ENCODE results near the gene TACR1. TPM values are rescaled to one million over a fixed set of nuclear protein-coding genes. Genes with fewer than 3 reads are reported as not detected.

TACR1 gene
- total RNA-seq, 1 donor from 2014 or later, result not detected

DNA sequence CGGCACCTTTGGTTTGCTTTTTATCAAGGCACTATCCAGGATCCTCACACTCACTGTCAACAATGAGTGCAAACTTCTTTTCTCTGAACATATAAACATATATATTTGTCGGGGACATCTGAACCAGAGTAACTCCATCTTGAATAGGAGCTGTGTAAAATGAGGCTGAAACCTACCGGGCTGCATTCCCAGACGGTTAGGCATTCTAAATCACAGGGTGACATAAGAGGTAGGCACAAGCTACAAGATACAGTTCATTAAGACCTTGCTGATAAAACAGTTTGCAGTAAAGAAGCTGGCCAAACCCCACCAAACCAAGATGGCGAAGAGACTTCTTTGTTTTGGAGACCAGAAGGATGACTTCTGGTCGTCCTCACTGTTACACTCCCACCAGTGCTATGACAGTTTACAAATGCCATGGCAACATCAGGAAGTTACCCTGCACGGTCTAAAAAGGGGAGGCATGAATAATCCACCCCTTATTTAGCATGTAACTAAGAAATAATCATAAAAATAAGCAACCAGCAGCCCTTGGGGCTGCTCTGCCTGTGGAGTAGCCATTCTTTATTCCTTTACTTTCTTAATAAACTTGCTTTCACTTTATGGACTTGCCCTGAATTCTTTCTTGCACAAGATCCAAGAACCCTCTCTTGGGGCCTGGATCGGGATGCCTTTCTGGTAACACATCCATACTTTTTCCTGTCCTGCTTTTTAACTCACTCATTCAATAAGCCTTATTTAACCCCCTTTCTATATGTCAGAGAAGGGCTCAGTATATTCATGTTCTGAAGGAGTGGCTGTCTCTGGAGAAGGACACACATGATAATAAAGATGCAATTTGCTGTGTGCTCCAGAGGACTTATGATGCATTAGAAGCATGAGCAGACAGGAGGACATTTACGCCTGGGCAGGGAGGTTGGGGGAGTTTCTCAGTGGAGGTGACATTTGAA is 65.4 kb downstream of the TACR1 start:
- intact Hi-C loops (cut with micrococcal nuclease), result no loop called here
- H3K4me1 Mint-ChIP-seq (ENCODE audit: low read depth), result no peaks in the 10 kb centered on the region
- no peaks in the 10 kb centered on the region for H3K27me3 Mint-ChIP-seq (ENCODE audit: low read depth)
- no peak overlapping the region for H3K27ac Mint-ChIP-seq
- H3K36me3 Mint-ChIP-seq (ENCODE audit: low read depth), result no peaks in the 10 kb centered on the region
- no peak overlapping the region for H3K4me3 Mint-ChIP-seq (ENCODE audit: low read depth)
- no peaks in the 10 kb centered on the region for H3K9me3 Mint-ChIP-seq
- DNase-seq (ENCODE audit: low spot score), result no peak

DNA sequence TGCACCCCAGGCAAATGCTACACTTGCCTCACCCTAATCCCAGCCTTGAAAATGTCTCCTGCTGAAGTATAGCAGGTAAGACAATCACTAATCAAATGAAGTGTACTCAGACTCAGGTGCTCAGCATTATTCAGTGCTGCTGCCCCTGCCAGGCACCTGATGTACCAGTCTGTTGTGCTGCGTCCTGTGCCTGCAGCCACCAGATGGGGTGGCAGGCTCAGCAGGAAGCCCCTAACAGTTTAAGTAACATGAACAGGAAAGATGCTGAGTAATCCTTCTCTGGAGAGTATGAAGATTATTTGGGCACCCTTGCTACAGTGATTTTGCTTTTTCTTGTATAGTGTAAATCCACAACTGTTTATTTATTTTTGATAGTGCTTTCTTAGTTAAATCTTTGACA is 69.1 kb downstream of the TACR1 start:
- H3K4me1 Mint-ChIP-seq (ENCODE audit: low read depth), result no peaks in the 10 kb centered on the region
- no peaks in the 10 kb centered on the region for H3K9me3 Mint-ChIP-seq
- intact Hi-C loops (cut with micrococcal nuclease), result no loop called here
- H3K27ac Mint-ChIP-seq, result no peak overlapping the region
- no peaks in the 10 kb centered on the region for H3K27me3 Mint-ChIP-seq (ENCODE audit: low read depth)
- no peaks in the 10 kb centered on the region for H3K36me3 Mint-ChIP-seq (ENCODE audit: low read depth)
- DNase-seq (ENCODE audit: low spot score), result no peak
- no peak overlapping the region for H3K4me3 Mint-ChIP-seq (ENCODE audit: low read depth)

DNA sequence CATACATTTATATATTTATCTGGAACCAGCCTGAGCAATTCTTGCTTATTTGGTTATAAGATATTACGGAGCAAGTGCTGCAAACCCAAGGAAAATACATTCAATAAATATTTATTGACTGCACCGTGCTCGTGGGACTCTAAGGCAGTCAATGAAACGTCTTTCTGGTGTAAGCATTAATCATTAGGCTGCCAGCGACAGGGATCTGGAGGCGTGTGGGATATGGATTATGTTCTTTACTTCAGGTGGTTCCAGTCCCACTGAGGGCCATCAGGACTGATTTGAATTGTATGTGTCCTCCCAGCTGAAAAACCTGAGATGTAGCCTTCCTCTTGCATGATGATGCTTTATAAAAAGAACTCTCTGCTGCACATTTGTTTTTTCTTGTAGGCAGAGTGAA is 75.4 kb downstream of the TACR1 start:
- no peak for DNase-seq (ENCODE audit: low spot score)
- Mint-ChIP-seq H3K36me3 (ENCODE audit: low read depth) (no peaks in the 10 kb centered on the region), H3K4me3 (ENCODE audit: low read depth) (no peak overlapping the region), H3K4me1 (ENCODE audit: low read depth) (no peaks in the 10 kb centered on the region), H3K27ac (no peak overlapping the region), H3K27me3 (ENCODE audit: low read depth) (no peaks in the 10 kb centered on the region), H3K9me3 (no peaks in the 10 kb centered on the region)
- intact Hi-C loops (cut with micrococcal nuclease), result no loop called here

DNA sequence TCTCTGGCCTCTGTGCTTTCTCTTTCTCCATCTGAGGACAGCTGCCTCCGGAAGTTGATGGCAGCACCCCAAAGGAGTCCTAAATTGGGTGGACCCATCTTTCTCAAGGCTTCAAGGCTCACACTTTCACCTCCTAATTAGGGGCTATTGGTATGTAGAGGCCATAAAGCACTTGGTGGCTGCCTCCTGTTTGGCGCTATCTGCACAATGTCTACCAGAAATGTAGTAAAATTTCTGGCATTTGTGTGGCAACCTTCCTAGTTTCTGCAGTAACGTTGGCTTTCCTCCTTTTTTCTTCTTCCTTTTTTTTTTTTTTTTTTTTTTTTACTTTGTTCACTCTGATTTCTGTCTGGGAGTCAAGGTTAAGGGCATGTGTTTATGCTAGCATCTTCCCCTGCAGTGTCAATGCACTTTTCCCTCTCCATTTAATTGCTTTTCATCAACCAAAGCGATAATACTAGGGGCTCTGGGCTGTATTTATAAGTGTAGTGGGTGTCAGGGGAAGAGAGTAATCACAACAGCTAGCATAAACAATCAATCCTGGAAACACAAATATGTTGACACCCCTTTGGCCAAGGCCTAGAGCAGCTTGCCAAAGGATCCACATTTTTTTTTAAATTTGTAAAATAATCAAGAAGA is 86.0 kb downstream of the TACR1 start:
- H3K36me3 Mint-ChIP-seq (ENCODE audit: low read depth), result no peaks in the 10 kb centered on the region

DNA sequence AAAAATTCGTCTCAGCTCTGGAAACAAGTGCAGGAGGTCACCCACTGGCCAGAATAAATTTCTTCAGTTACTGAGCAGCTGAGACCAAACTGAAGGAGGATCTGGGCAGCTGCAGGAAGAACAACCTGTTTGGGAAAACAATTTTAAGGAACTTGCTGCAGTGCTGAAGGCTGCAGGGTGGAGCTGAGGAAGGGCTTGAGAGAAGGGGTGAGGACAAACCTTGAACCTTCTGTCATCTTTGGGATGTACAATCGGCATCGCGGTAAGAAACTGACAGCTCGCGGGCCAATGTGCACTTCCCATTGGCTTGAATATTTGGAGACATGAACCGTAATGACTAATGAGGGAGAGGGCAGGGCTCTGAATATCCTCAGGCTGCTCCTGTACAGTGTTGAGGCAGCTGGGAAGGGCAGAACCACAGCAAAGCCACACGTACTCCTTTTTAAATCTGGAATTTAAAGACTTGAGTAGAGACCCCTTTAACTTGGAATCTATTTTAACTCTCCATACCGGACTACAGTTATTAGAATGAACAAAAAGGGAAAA is 90.3 kb downstream of the TACR1 start:
- intact Hi-C loops (cut with micrococcal nuclease), result no loop called here
- Mint-ChIP-seq H3K36me3 (ENCODE audit: low read depth) (no peaks in the 10 kb centered on the region), H3K27me3 (ENCODE audit: low read depth) (peaks cover 18% of the 10 kb centered on the region), H3K4me1 (ENCODE audit: low read depth) (no peaks in the 10 kb centered on the region), H3K9me3 (no peaks in the 10 kb centered on the region), H3K27ac (no peak overlapping the region), H3K4me3 (ENCODE audit: low read depth) (no peak overlapping the region)
- DNase-seq (ENCODE audit: low spot score), result no peak

More for the DNA sequence above, 86.0 kb downstream of the TACR1 start:
- no peak for DNase-seq (ENCODE audit: low spot score)
- Mint-ChIP-seq H3K27ac (no peak overlapping the region), H3K4me3 (ENCODE audit: low read depth) (no peak overlapping the region), H3K9me3 (no peaks in the 10 kb centered on the region), H3K4me1 (ENCODE audit: low read depth) (no peaks in the 10 kb centered on the region), H3K27me3 (ENCODE audit: low read depth) (peaks cover 12% of the 10 kb centered on the region)
- intact Hi-C loops (cut with micrococcal nuclease), result no loop called here

DNA sequence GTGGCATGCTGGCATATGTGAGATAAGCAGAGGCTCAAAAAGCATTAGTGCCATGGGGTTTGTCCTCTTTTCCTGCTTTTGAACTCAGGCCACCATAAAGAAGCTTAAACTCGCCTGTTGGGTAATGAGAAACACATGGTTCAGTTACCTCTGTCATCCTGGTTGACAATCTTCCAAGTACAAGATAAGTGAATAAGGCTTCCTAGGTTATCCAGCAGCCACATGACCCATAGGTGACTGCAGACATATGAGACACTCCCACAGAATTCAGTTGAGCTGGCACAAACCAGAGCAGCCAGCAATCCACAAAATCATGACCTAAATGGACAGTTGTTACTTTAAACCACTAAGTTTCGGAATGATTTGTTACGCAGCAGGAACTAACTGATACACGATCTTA is 97.3 kb downstream of the TACR1 start:
- no peaks in the 10 kb centered on the region for H3K36me3 Mint-ChIP-seq (ENCODE audit: low read depth)
- no peaks in the 10 kb centered on the region for H3K4me1 Mint-ChIP-seq (ENCODE audit: low read depth)
- no peak for DNase-seq (ENCODE audit: low spot score)
- intact Hi-C loops (cut with micrococcal nuclease), result no loop called here
- H3K9me3 Mint-ChIP-seq, result no peaks in the 10 kb centered on the region
- H3K4me3 Mint-ChIP-seq (ENCODE audit: low read depth), result no peak overlapping the region
- H3K27ac Mint-ChIP-seq, result no peak overlapping the region
- H3K27me3 Mint-ChIP-seq (ENCODE audit: low read depth), result peaks cover 7% of the 10 kb centered on the region

DNA sequence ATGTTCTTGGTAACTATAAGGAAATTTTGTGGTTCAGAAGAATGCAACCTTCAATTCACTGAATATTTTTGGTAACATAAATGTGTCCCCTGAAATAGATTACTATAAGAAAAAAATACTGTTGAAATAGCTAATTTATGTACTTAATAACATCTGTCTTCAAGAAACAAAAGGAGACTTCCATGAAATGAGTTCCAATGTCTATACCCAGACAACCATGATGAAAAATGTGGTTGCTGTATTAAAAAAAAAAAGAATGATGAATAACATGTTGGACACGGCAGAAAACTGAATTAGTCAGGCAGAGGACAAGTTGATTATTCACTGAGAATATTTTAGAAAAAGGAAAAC is 98.5 kb downstream of the TACR1 start:
- Mint-ChIP-seq H3K4me3 (ENCODE audit: low read depth) (no peak overlapping the region), H3K36me3 (ENCODE audit: low read depth) (no peaks in the 10 kb centered on the region), H3K27ac (no peak overlapping the region), H3K9me3 (no peaks in the 10 kb centered on the region), H3K4me1 (ENCODE audit: low read depth) (no peaks in the 10 kb centered on the region), H3K27me3 (ENCODE audit: low read depth) (peaks cover 7% of the 10 kb centered on the region)
- no peak for DNase-seq (ENCODE audit: low spot score)
- intact Hi-C loops (cut with micrococcal nuclease), result no loop called here

DNA sequence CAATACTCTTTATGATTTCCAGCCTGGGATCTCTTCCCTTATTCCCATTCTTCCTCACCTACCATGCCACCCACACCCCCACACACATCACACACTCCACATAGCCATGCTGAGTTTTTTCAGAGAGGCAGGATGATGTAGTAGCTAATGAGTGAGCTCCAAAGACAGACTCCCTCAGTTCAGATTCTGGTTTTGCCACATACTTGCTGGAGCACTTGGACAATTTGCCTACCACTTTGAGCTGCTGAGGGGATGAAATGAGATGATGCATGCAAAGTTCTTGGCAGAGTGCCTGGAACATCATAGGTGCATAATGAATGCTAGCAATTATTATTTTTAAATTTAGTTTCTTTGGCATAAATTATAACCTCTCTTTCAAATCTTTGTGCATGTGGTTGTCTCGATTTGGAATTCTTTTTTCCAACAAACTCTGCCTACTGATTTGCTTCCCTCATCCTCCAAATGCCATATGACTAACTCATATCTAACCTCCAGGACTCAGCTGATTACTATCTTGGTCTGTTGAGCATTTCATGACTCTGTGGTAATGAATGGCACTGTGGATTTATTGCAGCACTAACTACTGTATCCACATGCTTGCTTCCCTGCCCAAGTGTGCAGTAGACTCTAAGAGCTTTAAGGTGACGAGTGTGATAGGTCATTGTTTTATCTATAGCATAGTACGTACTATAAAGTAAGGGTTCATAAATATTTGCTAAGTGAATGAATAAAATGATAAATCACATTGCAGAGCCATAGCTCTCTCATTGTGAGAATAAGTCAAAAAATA is 99.1 kb downstream of the TACR1 start:
- intact Hi-C loops (cut with micrococcal nuclease), result no loop called here

DNA sequence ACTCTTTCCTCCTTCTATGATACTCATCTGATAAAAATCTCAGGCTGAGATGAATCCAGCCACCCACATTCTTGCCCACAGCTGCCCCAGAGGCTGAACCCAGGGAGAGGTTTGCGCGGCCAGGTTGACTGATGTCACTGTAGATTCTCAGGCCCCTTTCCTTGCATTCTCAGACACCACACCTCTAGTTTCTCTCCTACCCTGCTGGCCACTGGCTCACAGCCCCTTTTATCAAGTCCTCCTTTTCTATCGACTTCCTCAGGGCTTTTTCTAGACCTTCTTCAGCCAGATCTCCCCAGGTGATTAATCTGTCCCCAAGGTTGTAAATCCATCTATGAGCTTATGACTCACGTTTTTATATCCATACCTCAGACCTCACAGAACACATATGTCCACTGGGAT is 99.8 kb downstream of the TACR1 start:
- Mint-ChIP-seq H3K4me1 (ENCODE audit: low read depth) (no peaks in the 10 kb centered on the region), H3K27me3 (ENCODE audit: low read depth) (peaks cover 7% of the 10 kb centered on the region), H3K36me3 (ENCODE audit: low read depth) (no peaks in the 10 kb centered on the region), H3K9me3 (no peaks in the 10 kb centered on the region), H3K4me3 (ENCODE audit: low read depth) (no peak overlapping the region), H3K27ac (no peak overlapping the region)
- DNase-seq (ENCODE audit: low spot score), result no peak
- intact Hi-C loops (cut with micrococcal nuclease), result no loop called here

More for the DNA sequence above, 99.1 kb downstream of the TACR1 start:
- no peak overlapping the region for H3K27ac Mint-ChIP-seq
- no peak for DNase-seq (ENCODE audit: low spot score)
- no peak overlapping the region for H3K4me3 Mint-ChIP-seq (ENCODE audit: low read depth)
- H3K4me1 Mint-ChIP-seq (ENCODE audit: low read depth), result no peaks in the 10 kb centered on the region
- no peaks in the 10 kb centered on the region for H3K9me3 Mint-ChIP-seq
- peaks cover 7% of the 10 kb centered on the region for H3K27me3 Mint-ChIP-seq (ENCODE audit: low read depth)
- H3K36me3 Mint-ChIP-seq (ENCODE audit: low read depth), result no peaks in the 10 kb centered on the region

DNA sequence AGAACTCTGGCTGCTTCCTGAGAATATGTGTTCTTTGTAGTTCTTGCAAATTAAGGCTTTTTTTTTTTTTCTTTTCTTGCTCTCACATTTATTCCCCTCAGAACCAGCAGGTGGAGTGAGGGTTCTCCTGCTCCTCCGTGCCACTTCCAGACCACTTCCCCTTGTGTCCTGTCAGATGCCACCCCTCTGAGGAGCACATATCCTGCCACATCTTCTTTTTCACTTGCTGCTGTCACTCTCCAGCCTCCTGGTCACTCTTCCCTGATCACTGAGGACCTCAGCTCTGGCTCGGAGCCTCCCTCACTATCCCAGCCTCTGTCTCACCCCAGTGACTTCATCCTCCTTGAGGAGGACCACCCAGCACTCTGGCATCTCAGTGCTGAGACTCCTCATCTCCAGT is 100.5 kb downstream of the TACR1 start:
- no peaks in the 10 kb centered on the region for H3K4me1 Mint-ChIP-seq (ENCODE audit: low read depth)
- intact Hi-C loops (cut with micrococcal nuclease), result no loop called here
- no peak overlapping the region for H3K27ac Mint-ChIP-seq
- DNase-seq (ENCODE audit: low spot score), result no peak
- no peaks in the 10 kb centered on the region for H3K36me3 Mint-ChIP-seq (ENCODE audit: low read depth)
- peaks cover 7% of the 10 kb centered on the region for H3K27me3 Mint-ChIP-seq (ENCODE audit: low read depth)
- no peak overlapping the region for H3K4me3 Mint-ChIP-seq (ENCODE audit: low read depth)
- no peaks in the 10 kb centered on the region for H3K9me3 Mint-ChIP-seq

DNA sequence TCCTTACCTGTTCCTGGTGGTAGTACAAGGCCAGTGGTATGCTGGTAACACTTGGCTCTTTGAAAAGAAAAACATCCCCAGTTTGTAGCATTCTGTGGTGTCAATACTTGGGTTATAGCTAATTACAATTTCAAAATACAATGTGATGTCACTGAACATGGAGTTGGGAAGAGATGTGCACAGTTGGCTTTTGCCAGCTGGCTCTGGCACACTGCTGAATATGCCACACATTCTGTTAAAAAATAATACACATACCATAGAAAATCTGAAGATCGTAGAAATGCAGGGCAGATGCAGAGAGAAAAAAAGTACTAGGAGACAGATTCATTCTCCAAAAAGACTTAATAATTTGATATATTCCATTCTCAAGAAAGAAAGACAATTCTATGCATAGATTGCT is 101.5 kb downstream of the TACR1 start:
- H3K36me3 Mint-ChIP-seq (ENCODE audit: low read depth), result no peaks in the 10 kb centered on the region
- DNase-seq (ENCODE audit: low spot score), result no peak
- H3K4me3 Mint-ChIP-seq (ENCODE audit: low read depth), result no peak overlapping the region
- H3K27ac Mint-ChIP-seq, result no peak overlapping the region
- peaks cover 7% of the 10 kb centered on the region for H3K27me3 Mint-ChIP-seq (ENCODE audit: low read depth)
- H3K4me1 Mint-ChIP-seq (ENCODE audit: low read depth), result no peaks in the 10 kb centered on the region
- intact Hi-C loops (cut with micrococcal nuclease), result no loop called here
- H3K9me3 Mint-ChIP-seq, result no peaks in the 10 kb centered on the region

DNA sequence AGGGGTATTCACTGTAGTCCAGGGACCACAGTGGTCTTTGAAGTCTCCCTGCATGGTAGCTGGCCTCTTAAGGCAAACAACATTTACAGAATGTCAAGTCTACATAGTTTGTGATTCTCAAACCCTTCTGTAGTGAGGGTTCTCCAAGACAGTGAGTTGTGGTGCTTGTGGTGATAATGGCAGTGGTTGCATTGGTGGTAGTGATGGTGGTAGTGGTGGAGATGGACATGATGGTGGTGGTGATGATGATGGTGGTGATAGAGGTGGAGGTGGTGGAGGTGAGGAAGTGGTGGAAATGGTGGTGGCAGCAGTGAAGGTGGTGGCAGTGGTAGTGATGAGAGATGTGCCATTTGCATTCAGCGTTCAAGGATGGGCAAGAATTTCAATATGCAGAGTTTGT is 104.9 kb downstream of the TACR1 start:
- H3K27ac Mint-ChIP-seq, result no peak overlapping the region
- no peaks in the 10 kb centered on the region for H3K9me3 Mint-ChIP-seq
- no peak overlapping the region for H3K4me3 Mint-ChIP-seq (ENCODE audit: low read depth)
- no peak for DNase-seq (ENCODE audit: low spot score)
- H3K4me1 Mint-ChIP-seq (ENCODE audit: low read depth), result no peaks in the 10 kb centered on the region
- H3K27me3 Mint-ChIP-seq (ENCODE audit: low read depth), result peaks cover 7% of the 10 kb centered on the region
- intact Hi-C loops (cut with micrococcal nuclease), result no loop called here
- no peaks in the 10 kb centered on the region for H3K36me3 Mint-ChIP-seq (ENCODE audit: low read depth)
